Mesendoderm (in vitro differentiated cells): ENCODE results near the gene PRSS50.

ENCODE experiments used
- DNase-seq: peaks from one replicate; pipeline ENCODE4 v3.0.0; 2013
- H2AK5ac ChIP-seq: 2 replicates; pipeline ENCODE4 v1.6.1; 2013; ENCODE audit warnings: low read length, inconsistent platforms
- H2BK120ac ChIP-seq: 2 replicates; pipeline ENCODE4 v1.6.1; 2013; ENCODE audit warnings: low read depth, mild to moderate bottlenecking, low read length, moderate library complexity, mixed read lengths
- H2BK15ac ChIP-seq: replicated peaks from 2 replicates; pipeline ENCODE4 v1.6.1; 2013; ENCODE audit warnings: low read depth, mild to moderate bottlenecking, moderate library complexity
- H2BK5ac ChIP-seq: 2 replicates; pipeline ENCODE4 v1.6.1; 2013; ENCODE audit warnings: low read length, inconsistent platforms
- H3K18ac ChIP-seq: 2 replicates; pipeline ENCODE4 v1.6.1; 2013; ENCODE audit warnings: mild to moderate bottlenecking, low read length, mixed read lengths
- H3K23ac ChIP-seq: one replicate; pipeline ENCODE4 v1.6.1; 2013; ENCODE audit warnings: low read length
- H3K27ac ChIP-seq: 2 replicates; pipeline ENCODE4 v1.5.1; 2013; ENCODE audit warnings: low read depth, mild to moderate bottlenecking, inconsistent platforms, low read length, moderate library complexity
- H3K27me3 ChIP-seq: 2 replicates; pipeline ENCODE4 v1.6.1; 2013; ENCODE audit warnings: low read length, control low read depth, mild to moderate bottlenecking, inconsistent platforms; ENCODE audit not compliant: insufficient read depth, poor library complexity
- H3K36me3 ChIP-seq: 2 replicates; pipeline ENCODE4 v1.6.1; 2013; ENCODE audit warnings: low read length, inconsistent platforms; ENCODE audit not compliant: control insufficient read depth, insufficient read depth
- H3K4ac ChIP-seq: one replicate; pipeline ENCODE4 v1.6.1; 2013; ENCODE audit warnings: low read depth, mild to moderate bottlenecking, low read length, moderate library complexity
- H3K4me1 ChIP-seq: 2 replicates; pipeline ENCODE4 v1.6.1; 2013; ENCODE audit warnings: low read depth, low read length, inconsistent platforms; ENCODE audit not compliant: control insufficient read depth
- H3K4me2 ChIP-seq: 2 replicates; pipeline ENCODE4 v1.6.1; 2013; ENCODE audit warnings: low read length
- H3K4me3 ChIP-seq: 2 replicates; pipeline ENCODE4 v1.5.1; 2013; ENCODE audit warnings: mild to moderate bottlenecking, low read length
- H3K56ac ChIP-seq: one replicate; pipeline ENCODE4 v1.6.1; 2013; ENCODE audit warnings: low read length
- H3K79me1 ChIP-seq: 2 replicates; pipeline ENCODE4 v1.6.1; 2013; ENCODE audit warnings: low read length, inconsistent platforms
- H3K79me2 ChIP-seq: 2 replicates; pipeline ENCODE4 v1.6.1; 2013; ENCODE audit warnings: mild to moderate bottlenecking, low read length; ENCODE audit not compliant: control insufficient read depth, insufficient read depth
- H3K9ac ChIP-seq: 2 replicates; pipeline ENCODE4 v1.6.1; 2013; ENCODE audit warnings: low read length, inconsistent platforms
- H4K5ac ChIP-seq: one replicate; pipeline ENCODE4 v1.6.1; 2013; ENCODE audit warnings: low read length
- H4K8ac ChIP-seq: one replicate; pipeline ENCODE4 v1.6.1; 2013; ENCODE audit warnings: low read depth, mild to moderate bottlenecking, control low read depth, low read length, moderate library complexity
- WGBS: extraction: QIAGEN DNeasy Blood & Tissue Kit; methylation state at CpG from one replicate; pipeline ENCODE4 v1.1.7; 2013; ENCODE audit warnings: low lambda C conversion rate, missing lambda C conversion rate; ENCODE audit not compliant: insufficient coverage; ENCODE audit errors: extremely low coverage; 5-methylcytosine and 5-hydroxymethylcytosine counted together

PRSS50 gene

DNA sequence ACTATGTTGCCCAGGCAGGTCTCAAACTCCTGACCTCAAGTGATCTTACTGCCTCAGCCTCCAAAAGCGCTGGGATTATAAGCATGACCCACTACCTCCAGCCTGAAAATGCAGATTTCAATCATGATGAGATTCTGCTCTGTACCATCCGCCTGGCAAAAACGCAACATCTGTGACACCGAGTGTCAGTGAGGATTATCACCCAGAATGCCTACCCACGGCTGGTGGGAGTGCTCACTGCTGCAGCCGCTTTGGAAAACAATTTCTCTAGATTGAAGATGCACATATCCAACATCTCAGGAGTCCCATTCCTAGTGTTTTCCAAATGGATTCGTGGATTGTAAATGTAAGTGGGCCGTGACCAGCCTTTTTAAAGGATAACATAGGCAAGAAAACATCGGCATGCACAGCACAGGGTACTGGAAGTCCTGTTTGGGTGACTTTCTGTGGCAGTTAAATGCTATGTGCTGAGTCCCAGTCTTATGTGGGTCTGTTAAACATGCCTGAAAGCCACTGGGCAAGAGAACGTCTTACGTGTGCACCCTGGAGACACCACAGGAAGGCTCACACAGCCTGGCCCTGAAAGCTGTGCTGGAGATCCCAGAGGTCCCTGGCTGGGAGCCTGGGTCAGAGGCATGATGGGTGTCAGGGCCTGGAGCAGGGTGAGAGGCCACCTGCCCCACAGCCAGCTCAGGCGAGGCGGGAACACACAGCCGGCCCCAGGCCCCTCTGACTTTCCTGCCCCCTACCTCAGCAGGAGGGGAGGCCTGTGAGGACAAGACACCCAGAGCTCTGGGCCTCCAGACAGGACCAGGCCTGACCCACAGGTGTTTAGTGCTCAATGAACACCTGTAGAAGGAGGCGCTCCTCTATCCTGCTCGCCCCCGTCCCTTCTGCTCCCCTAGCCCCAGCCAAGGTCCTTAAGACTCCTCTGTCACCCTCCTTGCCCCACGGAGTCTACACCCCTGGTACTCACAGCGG lies 918 bp downstream of the PRSS50 start:
- Histone ChIP-seq H3K27ac (no peak overlapping the region), H3K79me2 (no peaks in the 10 kb centered on the region), H2BK15ac (no peak overlapping the region), H4K8ac (no peak overlapping the region), H2BK5ac (no peak overlapping the region), H3K36me3 (no peaks in the 10 kb centered on the region), H3K4me2 (no peak overlapping the region), H3K27me3 (no peaks in the 10 kb centered on the region), H3K9ac (no peak overlapping the region), H3K4me1 (no peaks in the 10 kb centered on the region), H3K79me1 (no peaks in the 10 kb centered on the region), H3K23ac (no peak overlapping the region), H2BK120ac (no peak overlapping the region), H3K4me3 (no peak overlapping the region), H3K18ac (no peak overlapping the region), H3K56ac (no peak overlapping the region), H3K4ac (no peak overlapping the region), H2AK5ac (no peak overlapping the region), H4K5ac (no peak overlapping the region)
- no peak for DNase-seq
- no CpG with 5 or more reads among the region's 19 CpGs for WGBS

DNA sequence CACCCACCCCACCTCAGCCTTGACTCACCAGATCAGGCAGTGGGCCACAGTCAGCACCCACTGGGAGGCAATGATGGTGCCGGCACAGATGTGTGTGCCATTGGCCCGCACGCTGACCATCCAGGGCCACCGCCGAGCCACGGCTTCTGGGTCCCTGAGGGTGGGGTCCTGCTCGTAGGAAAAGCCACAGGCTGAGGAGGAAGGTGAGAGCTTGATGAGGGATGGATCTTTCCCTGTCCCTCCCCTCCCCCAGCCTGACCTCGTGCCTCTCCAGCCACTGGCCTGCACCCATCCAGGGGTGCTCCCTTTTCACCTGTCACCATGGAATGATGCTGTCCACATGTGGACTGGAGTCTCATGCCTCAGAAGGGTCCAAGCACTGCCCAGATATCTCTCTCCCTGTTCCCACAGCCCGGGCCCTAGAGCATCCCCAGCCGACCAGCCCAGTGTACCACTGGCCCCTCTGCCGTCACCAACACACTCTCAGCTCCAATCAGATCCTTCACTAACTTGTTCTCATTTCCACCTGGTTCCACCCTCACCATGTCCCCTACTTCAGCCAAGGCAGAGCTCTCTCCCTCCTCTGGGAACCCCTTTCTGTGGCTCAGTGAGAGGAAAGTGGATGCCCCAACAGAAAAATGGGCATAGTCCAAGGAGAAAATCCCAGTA lies 2.0 kb downstream of the PRSS50 start:
- Histone ChIP-seq H3K27ac (no peak overlapping the region), H3K4ac (no peak overlapping the region), H4K8ac (no peak overlapping the region), H3K36me3 (no peaks in the 10 kb centered on the region), H3K4me1 (no peaks in the 10 kb centered on the region), H3K4me2 (no peak overlapping the region), H3K79me1 (no peaks in the 10 kb centered on the region), H3K18ac (no peak overlapping the region), H3K9ac (no peak overlapping the region), H2BK5ac (no peak overlapping the region), H3K27me3 (no peaks in the 10 kb centered on the region), H3K79me2 (no peaks in the 10 kb centered on the region), H3K4me3 (no peak overlapping the region), H3K56ac (no peak overlapping the region), H4K5ac (no peak overlapping the region), H2AK5ac (no peak overlapping the region), H3K23ac (no peak overlapping the region), H2BK15ac (no peak overlapping the region), H2BK120ac (no peak overlapping the region)
- DNase-seq, result no peak
- no CpG with 5 or more reads among the region's 11 CpGs for WGBS

DNA sequence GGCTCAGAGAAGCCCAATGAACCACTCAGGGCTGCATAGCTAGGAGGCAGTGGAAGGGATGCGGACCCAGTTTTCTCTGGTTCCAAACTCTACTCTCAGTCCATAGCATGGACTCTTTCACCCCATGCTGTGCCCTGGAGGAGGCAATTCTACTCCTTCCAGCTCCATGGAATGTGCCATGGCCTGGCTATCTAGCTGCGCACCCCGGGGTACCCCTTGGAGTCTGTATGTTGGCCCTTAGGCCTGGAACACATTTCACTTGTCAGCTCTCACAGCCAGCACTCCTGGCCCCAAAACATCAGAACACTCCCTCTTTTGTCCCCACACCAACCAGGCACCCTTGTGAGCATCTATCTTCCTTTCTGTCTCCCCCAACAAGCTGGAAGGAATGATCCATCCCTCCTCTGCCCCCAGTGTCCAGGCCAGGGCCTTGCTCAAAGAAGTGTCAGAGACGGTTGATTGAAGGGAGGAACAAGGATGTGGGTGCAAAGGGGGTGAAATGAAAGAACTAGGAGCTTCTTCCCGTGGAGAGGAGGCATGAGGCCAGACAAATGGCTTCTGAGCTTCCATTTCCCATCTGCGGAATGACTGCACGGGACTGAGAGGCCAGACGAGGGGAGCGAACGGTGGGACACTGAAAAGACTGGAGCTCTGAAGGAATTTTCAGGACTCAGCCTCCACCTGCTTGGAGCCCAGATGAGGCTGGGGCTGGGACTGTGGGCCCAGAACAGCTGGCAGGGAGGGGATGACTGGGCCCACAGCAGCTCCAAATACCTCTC lies 2.8 kb downstream of the PRSS50 start:
- Histone ChIP-seq H2BK5ac (no peak overlapping the region), H3K4me2 (no peak overlapping the region), H3K27me3 (no peaks in the 10 kb centered on the region), H3K18ac (no peak overlapping the region), H3K56ac (no peak overlapping the region), H3K4ac (no peak overlapping the region), H4K8ac (no peak overlapping the region), H3K27ac (no peak overlapping the region), H4K5ac (no peak overlapping the region), H3K23ac (no peak overlapping the region), H3K9ac (no peak overlapping the region), H3K79me2 (no peaks in the 10 kb centered on the region), H3K4me3 (no peak overlapping the region), H2BK120ac (no peak overlapping the region), H3K4me1 (no peaks in the 10 kb centered on the region), H3K79me1 (no peaks in the 10 kb centered on the region), H3K36me3 (no peaks in the 10 kb centered on the region), H2BK15ac (no peak overlapping the region), H2AK5ac (no peak overlapping the region)
- WGBS, result no CpG with 5 or more reads among the region's 10 CpGs
- no peak for DNase-seq

DNA sequence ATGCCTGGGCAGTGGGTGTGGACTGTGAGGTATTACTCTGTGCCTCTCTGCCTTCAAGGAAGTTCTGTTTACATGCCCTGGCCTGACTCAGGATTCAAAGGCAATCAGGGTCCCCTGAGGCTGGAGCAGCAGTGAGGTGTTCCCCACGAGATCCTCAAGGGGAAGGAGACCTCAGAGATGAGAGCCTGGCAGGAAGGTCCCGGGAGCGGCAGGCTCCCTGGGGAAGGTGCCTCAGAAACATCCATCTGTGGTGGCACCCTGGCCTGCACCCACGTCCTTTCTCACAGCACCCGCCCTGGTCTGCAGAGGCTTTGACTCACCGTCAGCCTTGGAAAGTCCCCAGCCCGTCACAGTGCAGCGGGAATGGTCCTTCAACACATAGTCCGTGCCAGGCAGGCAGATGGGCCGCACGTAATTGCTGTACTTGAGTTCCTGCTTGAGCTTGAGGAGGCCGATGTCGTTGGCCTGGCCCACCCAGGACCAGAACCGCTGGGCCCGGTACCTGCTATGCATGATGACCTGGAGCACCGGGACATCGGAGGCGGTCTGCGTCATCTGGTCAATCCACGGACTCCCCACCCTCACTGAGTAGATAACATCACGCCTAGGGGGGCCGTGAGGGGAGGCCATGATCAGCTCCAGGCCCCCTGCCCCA lies 3.6 kb downstream of the PRSS50 start:
- H3K4me1 ChIP-seq, result no peaks in the 10 kb centered on the region
- no peak overlapping the region for H4K5ac ChIP-seq
- H4K8ac ChIP-seq, result no peak overlapping the region
- no peak overlapping the region for H2BK15ac ChIP-seq
- DNase-seq, result no peak
- no peak overlapping the region for H3K4me3 ChIP-seq
- no peak overlapping the region for H3K4me2 ChIP-seq
- H2BK5ac ChIP-seq, result no peak overlapping the region
- H3K9ac ChIP-seq, result no peak overlapping the region
- WGBS, result no CpG with 5 or more reads among the region's 22 CpGs
- no peak overlapping the region for H3K27ac ChIP-seq
- no peak overlapping the region for H3K18ac ChIP-seq
- no peaks in the 10 kb centered on the region for H3K79me1 ChIP-seq
- no peak overlapping the region for H2AK5ac ChIP-seq
- H3K27me3 ChIP-seq, result no peaks in the 10 kb centered on the region
- H3K36me3 ChIP-seq, result no peaks in the 10 kb centered on the region
- no peak overlapping the region for H2BK120ac ChIP-seq
- no peaks in the 10 kb centered on the region for H3K79me2 ChIP-seq
- H3K23ac ChIP-seq, result no peak overlapping the region
- H3K56ac ChIP-seq, result no peak overlapping the region
- H3K4ac ChIP-seq, result no peak overlapping the region

DNA sequence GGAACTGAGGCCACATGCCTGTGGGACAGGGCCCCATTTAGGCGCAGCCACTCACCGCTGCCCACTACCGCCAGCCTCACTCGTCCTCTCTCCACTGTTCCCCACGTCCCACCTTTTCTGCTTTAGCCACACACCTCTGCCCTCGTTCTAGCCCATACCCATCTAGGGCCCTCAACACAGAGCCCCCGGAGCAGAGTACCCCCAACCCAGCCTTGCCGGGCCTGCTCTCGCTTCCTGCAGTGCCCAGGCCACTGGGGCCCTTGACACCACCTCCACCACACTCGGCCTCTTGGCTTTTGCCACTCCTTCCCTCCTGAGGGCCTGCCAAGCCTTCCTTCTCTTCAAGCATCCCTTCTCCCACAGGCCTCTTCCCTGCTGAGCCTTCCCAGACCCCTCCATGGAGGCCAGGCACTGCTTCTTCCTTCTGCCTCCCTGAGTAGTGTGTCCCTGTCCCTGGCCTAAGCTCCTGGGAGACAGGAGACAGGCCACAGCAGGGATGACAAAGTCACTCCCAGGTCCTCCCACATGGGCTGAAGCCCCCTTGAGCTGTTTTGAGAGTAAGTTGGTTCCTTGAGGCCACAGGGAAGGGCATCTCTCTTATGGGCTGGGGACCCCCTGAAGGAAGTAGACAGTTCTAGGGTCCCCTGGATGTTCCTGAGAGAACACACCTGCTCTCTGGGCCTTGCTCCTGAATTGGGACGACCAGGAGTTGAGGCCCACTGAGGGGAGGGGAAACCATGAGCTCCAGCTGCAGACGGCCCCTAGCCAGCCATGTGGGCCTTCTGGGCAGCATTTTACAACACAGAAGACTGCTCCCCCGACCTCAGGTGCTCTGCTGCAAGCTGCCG lies 4.4 kb downstream of the PRSS50 start:
- Histone ChIP-seq H2BK5ac (no peak overlapping the region), H3K23ac (no peak overlapping the region), H3K27me3 (no peaks in the 10 kb centered on the region), H4K5ac (no peak overlapping the region), H3K4ac (no peak overlapping the region), H3K27ac (no peak overlapping the region), H3K36me3 (no peaks in the 10 kb centered on the region), H2BK15ac (no peak overlapping the region), H3K79me2 (no peaks in the 10 kb centered on the region), H3K9ac (no peak overlapping the region), H2BK120ac (no peak overlapping the region), H3K79me1 (no peaks in the 10 kb centered on the region), H2AK5ac (no peak overlapping the region), H3K4me2 (no peak overlapping the region), H3K18ac (no peak overlapping the region), H4K8ac (no peak overlapping the region), H3K56ac (no peak overlapping the region), H3K4me1 (no peaks in the 10 kb centered on the region), H3K4me3 (no peak overlapping the region)
- no CpG with 5 or more reads among the region's 14 CpGs for WGBS
- DNase-seq, result no peak
